Fibroblast of peridontal ligament (primary cell): ENCODE results near the gene PSMF1.
"Not testable (repeated sequence)": the region's sequence is repeated elsewhere in the genome, so short reads cannot be mapped to it uniquely, and the experiment has no call there.

Experiments
- DNase-seq: peaks from one replicate; pipeline ENCODE4 v3.0.0-alpha.2; 2010; ENCODE audit errors: extremely low read depth

PSMF1 gene

GRCh38 chr20:1214838-1215261 lies 96.4 kb downstream of the PSMF1 start:
- DNase-seq, result no peak

- DNase-seq, result no peak
Observed at GRCh38 chr20:1215386-1216170, 97.2 kb downstream of the PSMF1 start.

- not testable (repeated sequence) for DNase-seq
Observed at GRCh38 chr20:1216527-1217427, 98.4 kb downstream of the PSMF1 start.
